ENCODE results near the gene EPB42.
"Not testable (repeated sequence)": the region's sequence is repeated elsewhere in the genome, so short reads cannot be mapped to it uniquely, and the experiment has no call there.

EPB42 gene

GRCh38 chr15:43196760-43197548 lies 23.9 kb downstream of the EPB42 start:
- Mint-ChIP-seq H3K36me3 (ENCODE audit: low read depth) (peaks cover 60% of the 10 kb centered on the region), H3K27ac (no peak overlapping the region), H3K4me1 (ENCODE audit: low read depth) (peaks cover 17% of the 10 kb centered on the region), H3K27me3 (no peaks in the 10 kb centered on the region), H3K4me3 (no peak overlapping the region), H3K9me3 (peaks cover 15% of the 10 kb centered on the region)
- intact Hi-C loops (cut with micrococcal nuclease): loop anchor here (10.0 kb wide), 1 partner anchor 492 kb away; no protein-coding TSS in a partner anchor

GRCh38 chr15:43194795-43195194 lies 26.0 kb downstream of the EPB42 start:
- intact Hi-C loops (cut with micrococcal nuclease): loop anchor here (10.0 kb wide), 1 partner anchor 490 kb away; no protein-coding TSS in a partner anchor
- no peak overlapping the region for H3K4me3 Mint-ChIP-seq
- no peaks in the 10 kb centered on the region for H3K27me3 Mint-ChIP-seq
- H3K9me3 Mint-ChIP-seq: peaks cover 14% of the 10 kb centered on the region
- no peak overlapping the region for H3K27ac Mint-ChIP-seq
- peaks cover 81% of the 10 kb centered on the region for H3K36me3 Mint-ChIP-seq (ENCODE audit: low read depth)
- peaks cover 17% of the 10 kb centered on the region for H3K4me1 Mint-ChIP-seq (ENCODE audit: low read depth)

- Mint-ChIP-seq H3K9me3 (peaks cover 9% of the 10 kb centered on the region), H3K27me3 (no peaks in the 10 kb centered on the region), H3K27ac (no peak overlapping the region), H3K36me3 (ENCODE audit: low read depth) (peaks cover 90% of the 10 kb centered on the region), H3K4me1 (ENCODE audit: low read depth) (peaks cover 23% of the 10 kb centered on the region), H3K4me3 (no peak overlapping the region)
- intact Hi-C loops (cut with micrococcal nuclease): loop anchor here (10.0 kb wide), 1 partner anchor 489 kb away; no protein-coding TSS in a partner anchor
Measured at GRCh38 chr15:43193710-43194109, 27.1 kb downstream of the EPB42 start.

GRCh38 chr15:43190178-43190577 lies 30.6 kb downstream of the EPB42 start:
- Mint-ChIP-seq H3K36me3 (ENCODE audit: low read depth) (peaks cover 75% of the 10 kb centered on the region), H3K4me3 (no peak overlapping the region), H3K4me1 (ENCODE audit: low read depth) (peaks cover 23% of the 10 kb centered on the region), H3K27me3 (no peaks in the 10 kb centered on the region), H3K27ac (no peak overlapping the region), H3K9me3 (no peaks in the 10 kb centered on the region)
- intact Hi-C loops (cut with micrococcal nuclease): loop anchor here (10.0 kb wide), 1 partner anchor 485 kb away; no protein-coding TSS in a partner anchor

GRCh38 chr15:43189296-43189695 lies 31.5 kb downstream of the EPB42 start:
- Mint-ChIP-seq H3K27me3 (no peaks in the 10 kb centered on the region), H3K4me3 (no peak overlapping the region), H3K36me3 (ENCODE audit: low read depth) (peaks cover 72% of the 10 kb centered on the region), H3K27ac (no peak overlapping the region), H3K9me3 (no peaks in the 10 kb centered on the region), H3K4me1 (ENCODE audit: low read depth) (peaks cover 28% of the 10 kb centered on the region)
- intact Hi-C loops (cut with micrococcal nuclease): loop anchor here (5.0 to 10.0 kb wide), 2 partner anchors 84 to 98 kb away; partner anchors contain the start of gene UBR1

- H3K36me3 Mint-ChIP-seq (ENCODE audit: low read depth): peaks cover 75% of the 10 kb centered on the region
- H3K4me3 Mint-ChIP-seq: no peak overlapping the region
- intact Hi-C loops (cut with micrococcal nuclease): loop anchor here (5.0 to 10.0 kb wide), 2 partner anchors 83 to 100 kb away; partner anchors contain the start of gene UBR1
- H3K27ac Mint-ChIP-seq: no peak overlapping the region
- peaks cover 36% of the 10 kb centered on the region for H3K4me1 Mint-ChIP-seq (ENCODE audit: low read depth)
- H3K27me3 Mint-ChIP-seq: no peaks in the 10 kb centered on the region
- no peaks in the 10 kb centered on the region for H3K9me3 Mint-ChIP-seq
Measured at GRCh38 chr15:43187544-43188155, 33.2 kb downstream of the EPB42 start.

GRCh38 chr15:43186003-43186353 lies 34.8 kb downstream of the EPB42 start:
- peaks cover 75% of the 10 kb centered on the region for H3K36me3 Mint-ChIP-seq (ENCODE audit: low read depth)
- H3K27me3 Mint-ChIP-seq: no peaks in the 10 kb centered on the region
- H3K4me1 Mint-ChIP-seq (ENCODE audit: low read depth): peaks cover 36% of the 10 kb centered on the region

GRCh38 chr15:43185157-43186002 lies 35.4 kb downstream of the EPB42 start, which contains the start of gene CCNDBP1:
Gene CCNDBP1 (plus strand): TSS chr15:43185403. CDS start chr15:43185499, 96 bp downstream.
- H3K9me3 Mint-ChIP-seq: no peaks in the 10 kb centered on the region
- peaks cover 75% of the 10 kb centered on the region for H3K36me3 Mint-ChIP-seq (ENCODE audit: low read depth)
- H3K27me3 Mint-ChIP-seq: no peaks in the 10 kb centered on the region
- intact Hi-C loops (cut with micrococcal nuclease): loop anchor here (5.0 to 10.0 kb wide), 2 partner anchors 81 to 102 kb away; partner anchors contain the start of gene UBR1
- H3K4me3 Mint-ChIP-seq: peak within 1 kb of the TSS; percentile 98
- peaks cover 36% of the 10 kb centered on the region for H3K4me1 Mint-ChIP-seq (ENCODE audit: low read depth)
- peak within 1 kb of the TSS; percentile 95 for H3K27ac Mint-ChIP-seq

More at GRCh38 chr15:43186003-43186353, 34.8 kb downstream of the EPB42 start:
- Mint-ChIP-seq H3K9me3 (no peaks in the 10 kb centered on the region), H3K4me3 (peak overlapping the region; percentile 98), H3K27ac (peak overlapping the region; percentile 95)
- intact Hi-C loops (cut with micrococcal nuclease): loop anchor here (5.0 to 10.0 kb wide), 2 partner anchors 81 to 101 kb away; partner anchors contain the start of gene UBR1

GRCh38 chr15:43184407-43185124 lies 36.3 kb downstream of the EPB42 start:
- H3K9me3 Mint-ChIP-seq: no peaks in the 10 kb centered on the region
- H3K36me3 Mint-ChIP-seq (ENCODE audit: low read depth): peaks cover 73% of the 10 kb centered on the region
- no peaks in the 10 kb centered on the region for H3K27me3 Mint-ChIP-seq
- H3K4me3 Mint-ChIP-seq: peak overlapping the region; percentile 98
- intact Hi-C loops (cut with micrococcal nuclease): loop anchor here (5.0 to 10.0 kb wide), 2 partner anchors 80 to 103 kb away; partner anchors contain the start of gene UBR1
- H3K27ac Mint-ChIP-seq: peak overlapping the region; percentile 95
- H3K4me1 Mint-ChIP-seq (ENCODE audit: low read depth): peaks cover 35% of the 10 kb centered on the region

GRCh38 chr15:43183270-43183669 lies 37.5 kb downstream of the EPB42 start:
- peaks cover 69% of the 10 kb centered on the region for H3K36me3 Mint-ChIP-seq (ENCODE audit: low read depth)
- H3K4me1 Mint-ChIP-seq (ENCODE audit: low read depth): peaks cover 30% of the 10 kb centered on the region
- H3K27ac Mint-ChIP-seq: peak overlapping the region; percentile 24
- no peak overlapping the region for H3K4me3 Mint-ChIP-seq
- intact Hi-C loops (cut with micrococcal nuclease): loop anchor here (10.0 kb wide), 1 partner anchor 78 kb away; the partner anchor contains the start of gene UBR1
- H3K27me3 Mint-ChIP-seq: no peaks in the 10 kb centered on the region
- no peaks in the 10 kb centered on the region for H3K9me3 Mint-ChIP-seq

- intact Hi-C loops (cut with micrococcal nuclease); H3K4me1 Mint-ChIP-seq (ENCODE audit: low read depth); H3K4me3 Mint-ChIP-seq; H3K9me3 Mint-ChIP-seq; H3K27me3 Mint-ChIP-seq; H3K27ac Mint-ChIP-seq: not testable (repeated sequence)
- peaks cover 71% of the 10 kb centered on the region for H3K36me3 Mint-ChIP-seq (ENCODE audit: low read depth)
Measured at GRCh38 chr15:43177147-43177546, 43.7 kb downstream of the EPB42 start.

GRCh38 chr15:43175656-43176309 lies 45.0 kb downstream of the EPB42 start:
- intact Hi-C loops (cut with micrococcal nuclease); H3K9me3 Mint-ChIP-seq; H3K4me1 Mint-ChIP-seq (ENCODE audit: low read depth); H3K4me3 Mint-ChIP-seq; H3K27ac Mint-ChIP-seq; H3K27me3 Mint-ChIP-seq: not testable (repeated sequence)
- peaks cover 65% of the 10 kb centered on the region for H3K36me3 Mint-ChIP-seq (ENCODE audit: low read depth)

Measured in dendritic cell treated with granulocyte-macrophage colony-stimulating factor and Interleukin-4, amounts not matched to agents 40 ng/mL and 50 ng/mL, for 4 days (primary cell).